Measurements from ENCODE around the gene KRT4. TPM values are rescaled to one million over a fixed set of nuclear protein-coding genes. Genes with fewer than 3 reads are reported as not detected.

The KRT4 gene
- polyA plus RNA-seq, 1 donor from 2014 or later: not detected

DNA sequence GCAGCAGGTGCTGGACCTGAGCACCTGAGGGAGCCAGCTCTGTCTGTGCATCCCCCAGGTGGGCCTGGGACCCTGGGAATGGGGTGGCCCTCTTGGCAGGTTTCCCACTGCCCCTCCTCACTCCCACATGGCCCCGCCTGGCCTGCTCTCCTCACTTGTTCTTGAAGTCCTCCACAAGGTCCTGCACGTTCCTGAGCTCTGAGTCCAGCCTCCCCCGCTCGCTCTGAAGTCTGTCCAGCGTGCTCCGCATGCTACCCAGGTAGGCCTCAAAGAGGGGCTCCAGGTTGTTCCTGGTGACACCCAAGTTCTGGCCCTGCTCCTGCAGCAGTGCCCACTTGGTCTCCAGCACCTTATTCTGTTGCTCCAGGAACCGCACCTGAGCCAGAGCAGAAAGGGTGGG, 17.3 kb upstream of the KRT4 start:
- Histone ChIP-seq H2AFZ (ENCODE audit: low read depth, low read length) (no peak overlapping the region), H3K79me2 (replicated peaks; ENCODE audit: insufficient read depth, low read length) (no peaks in the 10 kb centered on the region), H4K20me1 (ENCODE audit: insufficient read depth) (no peaks in the 10 kb centered on the region), H3F3A (ENCODE audit: insufficient read depth, low read length, poor library complexity, severe bottlenecking) (no peaks in the 10 kb centered on the region), H3K9me2 (ENCODE audit: insufficient read depth, low read length) (no peaks in the 10 kb centered on the region), H3K27me3 (ENCODE audit: insufficient read depth, low read depth, low read length) (no peaks in the 10 kb centered on the region), H3K4me2 (ENCODE audit: low read length) (no peak overlapping the region), H3K36me3 (ENCODE audit: insufficient read depth, low read length) (no peaks in the 10 kb centered on the region), H3K9me3 (ENCODE audit: low read length) (no peaks in the 10 kb centered on the region), H3K9ac (ENCODE audit: low read length) (no peak overlapping the region), H3K4me3 (ENCODE audit: low read length) (no peak overlapping the region), H3K27ac (ENCODE audit: low read length) (no peak overlapping the region)
- TF ChIP-seq, protein P1, sequence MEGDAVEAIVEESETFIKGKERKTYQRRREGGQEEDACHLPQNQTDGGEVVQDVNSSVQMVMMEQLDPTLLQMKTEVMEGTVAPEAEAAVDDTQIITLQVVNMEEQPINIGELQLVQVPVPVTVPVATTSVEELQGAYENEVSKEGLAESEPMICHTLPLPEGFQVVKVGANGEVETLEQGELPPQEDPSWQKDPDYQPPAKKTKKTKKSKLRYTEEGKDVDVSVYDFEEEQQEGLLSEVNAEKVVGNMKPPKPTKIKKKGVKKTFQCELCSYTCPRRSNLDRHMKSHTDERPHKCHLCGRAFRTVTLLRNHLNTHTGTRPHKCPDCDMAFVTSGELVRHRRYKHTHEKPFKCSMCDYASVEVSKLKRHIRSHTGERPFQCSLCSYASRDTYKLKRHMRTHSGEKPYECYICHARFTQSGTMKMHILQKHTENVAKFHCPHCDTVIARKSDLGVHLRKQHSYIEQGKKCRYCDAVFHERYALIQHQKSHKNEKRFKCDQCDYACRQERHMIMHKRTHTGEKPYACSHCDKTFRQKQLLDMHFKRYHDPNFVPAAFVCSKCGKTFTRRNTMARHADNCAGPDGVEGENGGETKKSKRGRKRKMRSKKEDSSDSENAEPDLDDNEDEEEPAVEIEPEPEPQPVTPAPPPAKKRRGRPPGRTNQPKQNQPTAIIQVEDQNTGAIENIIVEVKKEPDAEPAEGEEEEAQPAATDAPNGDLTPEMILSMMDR (IDR thresholded peaks at IDR 0.05; ENCODE audit: poor library complexity, severe bottlenecking): no peak
- TF ChIP-seq TAF1 (IDR thresholded peaks at IDR 0.05; ENCODE audit: low read depth) (no peak), RAD21 (conservative IDR thresholded peaks at IDR 0.05) (no peak), SMC3 (conservative IDR thresholded peaks at IDR 0.05; ENCODE audit: poor library complexity) (no peak), EP300 (conservative IDR thresholded peaks at IDR 0.05; ENCODE audit: poor library complexity, severe bottlenecking) (no peak), EZH2 (IDR thresholded peaks at IDR 0.05; ENCODE audit: borderline replicate concordance, insufficient read depth, low read length, poor library complexity, severe bottlenecking) (no peak), POLR2AphosphoS5 (IDR thresholded peaks at IDR 0.05) (no peak), MXI1 (conservative IDR thresholded peaks at IDR 0.05; ENCODE audit: poor library complexity, severe bottlenecking) (no peak)
- TF ChIP-seq, protein P2, sequence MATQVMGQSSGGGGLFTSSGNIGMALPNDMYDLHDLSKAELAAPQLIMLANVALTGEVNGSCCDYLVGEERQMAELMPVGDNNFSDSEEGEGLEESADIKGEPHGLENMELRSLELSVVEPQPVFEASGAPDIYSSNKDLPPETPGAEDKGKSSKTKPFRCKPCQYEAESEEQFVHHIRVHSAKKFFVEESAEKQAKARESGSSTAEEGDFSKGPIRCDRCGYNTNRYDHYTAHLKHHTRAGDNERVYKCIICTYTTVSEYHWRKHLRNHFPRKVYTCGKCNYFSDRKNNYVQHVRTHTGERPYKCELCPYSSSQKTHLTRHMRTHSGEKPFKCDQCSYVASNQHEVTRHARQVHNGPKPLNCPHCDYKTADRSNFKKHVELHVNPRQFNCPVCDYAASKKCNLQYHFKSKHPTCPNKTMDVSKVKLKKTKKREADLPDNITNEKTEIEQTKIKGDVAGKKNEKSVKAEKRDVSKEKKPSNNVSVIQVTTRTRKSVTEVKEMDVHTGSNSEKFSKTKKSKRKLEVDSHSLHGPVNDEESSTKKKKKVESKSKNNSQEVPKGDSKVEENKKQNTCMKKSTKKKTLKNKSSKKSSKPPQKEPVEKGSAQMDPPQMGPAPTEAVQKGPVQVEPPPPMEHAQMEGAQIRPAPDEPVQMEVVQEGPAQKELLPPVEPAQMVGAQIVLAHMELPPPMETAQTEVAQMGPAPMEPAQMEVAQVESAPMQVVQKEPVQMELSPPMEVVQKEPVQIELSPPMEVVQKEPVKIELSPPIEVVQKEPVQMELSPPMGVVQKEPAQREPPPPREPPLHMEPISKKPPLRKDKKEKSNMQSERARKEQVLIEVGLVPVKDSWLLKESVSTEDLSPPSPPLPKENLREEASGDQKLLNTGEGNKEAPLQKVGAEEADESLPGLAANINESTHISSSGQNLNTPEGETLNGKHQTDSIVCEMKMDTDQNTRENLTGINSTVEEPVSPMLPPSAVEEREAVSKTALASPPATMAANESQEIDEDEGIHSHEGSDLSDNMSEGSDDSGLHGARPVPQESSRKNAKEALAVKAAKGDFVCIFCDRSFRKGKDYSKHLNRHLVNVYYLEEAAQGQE (IDR thresholded peaks at IDR 0.05; ENCODE audit: borderline replicate concordance): no peak

DNA sequence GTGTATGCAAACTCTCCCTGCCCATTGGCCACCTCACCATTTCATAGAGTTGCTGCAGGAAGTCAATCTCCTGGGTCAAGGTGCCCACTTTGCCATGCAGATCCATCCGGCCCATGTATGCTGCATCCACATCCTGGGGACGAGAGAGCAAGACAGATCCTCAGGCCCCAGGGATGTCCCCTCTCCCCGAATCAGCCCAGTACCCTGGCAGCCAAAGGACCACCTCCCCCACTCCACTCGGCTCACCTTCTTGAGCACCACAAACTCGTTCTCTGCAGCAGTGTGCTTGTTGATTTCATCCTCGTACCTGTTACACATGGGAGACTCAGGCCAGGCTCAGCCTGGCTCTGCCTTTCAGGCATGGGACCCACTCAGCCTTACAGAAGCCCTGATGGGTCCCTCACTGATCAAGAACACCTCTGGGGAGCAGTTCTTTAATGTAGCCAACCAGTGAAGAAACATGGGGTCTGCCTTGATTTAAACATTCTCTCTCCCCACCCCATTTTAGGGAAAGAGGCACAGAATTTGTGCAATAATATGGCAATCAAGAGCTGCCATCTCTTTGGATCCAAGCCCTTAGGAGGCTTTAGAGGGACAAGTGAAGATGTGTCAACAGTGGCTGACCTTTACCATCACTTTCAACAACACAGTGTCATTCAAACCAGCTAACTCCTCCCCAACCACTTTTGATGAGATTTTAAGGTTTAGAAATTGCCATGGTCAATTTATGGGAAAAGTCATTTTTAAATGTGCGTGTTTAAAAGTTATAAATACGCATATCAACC, 16.3 kb upstream of the KRT4 start:
- H3K79me2 ChIP-seq (replicated peaks; ENCODE audit: insufficient read depth, low read length): no peaks in the 10 kb centered on the region
- no peak overlapping the region for H2AFZ ChIP-seq (ENCODE audit: low read depth, low read length)
- H3K4me2 ChIP-seq (ENCODE audit: low read length): no peak overlapping the region
- no peaks in the 10 kb centered on the region for H3F3A ChIP-seq (ENCODE audit: insufficient read depth, low read length, poor library complexity, severe bottlenecking)
- H3K9ac ChIP-seq (ENCODE audit: low read length): no peak overlapping the region
- H3K27ac ChIP-seq (ENCODE audit: low read length): no peak overlapping the region
- no peaks in the 10 kb centered on the region for H3K9me3 ChIP-seq (ENCODE audit: low read length)
- no peak overlapping the region for H3K4me3 ChIP-seq (ENCODE audit: low read length)
- H4K20me1 ChIP-seq (ENCODE audit: insufficient read depth): no peaks in the 10 kb centered on the region
- H3K27me3 ChIP-seq (ENCODE audit: insufficient read depth, low read depth, low read length): no peaks in the 10 kb centered on the region
- TF ChIP-seq EP300 (conservative IDR thresholded peaks at IDR 0.05; ENCODE audit: poor library complexity, severe bottlenecking): no peak
- no peak for TF ChIP-seq TAF1 (IDR thresholded peaks at IDR 0.05; ENCODE audit: low read depth)
- TF ChIP-seq POLR2AphosphoS5 (IDR thresholded peaks at IDR 0.05): no peak
- no peak for TF ChIP-seq SMC3 (conservative IDR thresholded peaks at IDR 0.05; ENCODE audit: poor library complexity)
- TF ChIP-seq MXI1 (conservative IDR thresholded peaks at IDR 0.05; ENCODE audit: poor library complexity, severe bottlenecking): no peak
- TF ChIP-seq, protein P2 (IDR thresholded peaks at IDR 0.05; ENCODE audit: borderline replicate concordance): no peak
- no peak for TF ChIP-seq EZH2 (IDR thresholded peaks at IDR 0.05; ENCODE audit: borderline replicate concordance, insufficient read depth, low read length, poor library complexity, severe bottlenecking)
- TF ChIP-seq RAD21 (conservative IDR thresholded peaks at IDR 0.05): no peak
- TF ChIP-seq, protein P1 (IDR thresholded peaks at IDR 0.05; ENCODE audit: poor library complexity, severe bottlenecking): no peak
- no peaks in the 10 kb centered on the region for H3K36me3 ChIP-seq (ENCODE audit: insufficient read depth, low read length)
- no peaks in the 10 kb centered on the region for H3K9me2 ChIP-seq (ENCODE audit: insufficient read depth, low read length)

Measured in neural cell (in vitro differentiated cells).